GM21381 (cell line): ENCODE measurements around the gene MAGIX.

Experiments used
- ATAC-seq: cut with Tn5 transposase; IDR thresholded peaks from one replicate; pipeline ENCODE4 v1.9.1; 2021; ENCODE audit warnings: mild to moderate bottlenecking, moderate library complexity; ENCODE audit not compliant: unreplicated experiment

Gene MAGIX

DNA sequence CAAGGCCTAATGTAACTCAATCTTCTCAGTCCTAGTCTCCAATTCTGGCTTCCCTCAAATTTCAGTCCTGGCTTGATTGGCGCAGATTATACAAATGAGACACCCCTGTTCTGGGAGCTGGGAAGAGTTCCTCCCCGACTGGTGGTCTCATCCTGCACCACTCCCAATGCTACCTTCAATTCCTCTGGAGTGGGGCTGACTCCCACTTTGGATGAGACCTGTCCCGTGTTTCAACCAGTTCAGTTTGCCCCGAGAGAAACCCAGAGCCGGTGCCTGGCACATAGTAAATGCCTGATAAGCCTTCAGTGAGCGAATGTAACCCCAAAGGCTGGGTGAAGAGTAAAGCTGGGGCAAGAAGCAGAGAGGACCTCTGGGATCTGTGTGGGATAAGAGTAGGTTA lies 41.5 kb downstream of the MAGIX start:
- ATAC-seq, result no peak

DNA sequence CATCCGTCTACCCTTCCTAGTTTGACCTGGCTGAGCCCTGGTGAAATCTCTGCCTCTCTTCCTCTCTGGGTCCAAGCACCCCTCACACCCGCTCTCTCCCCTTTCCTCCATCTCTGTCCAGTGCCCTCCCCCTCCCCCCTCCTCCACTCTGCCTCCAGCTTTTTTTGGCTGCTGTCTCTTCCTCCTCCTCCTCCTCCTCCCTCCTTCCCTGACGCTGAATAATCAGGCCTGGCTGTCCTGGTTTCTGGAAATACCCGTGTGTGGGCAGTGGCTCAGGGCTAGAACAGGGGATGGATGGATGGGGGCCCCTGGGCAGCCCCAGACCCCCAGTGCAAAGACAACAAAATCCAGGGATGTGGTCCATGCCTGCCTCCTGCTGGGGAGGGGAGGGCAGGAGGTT lies 42.2 kb downstream of the MAGIX start:
- ATAC-seq, result no peak

DNA sequence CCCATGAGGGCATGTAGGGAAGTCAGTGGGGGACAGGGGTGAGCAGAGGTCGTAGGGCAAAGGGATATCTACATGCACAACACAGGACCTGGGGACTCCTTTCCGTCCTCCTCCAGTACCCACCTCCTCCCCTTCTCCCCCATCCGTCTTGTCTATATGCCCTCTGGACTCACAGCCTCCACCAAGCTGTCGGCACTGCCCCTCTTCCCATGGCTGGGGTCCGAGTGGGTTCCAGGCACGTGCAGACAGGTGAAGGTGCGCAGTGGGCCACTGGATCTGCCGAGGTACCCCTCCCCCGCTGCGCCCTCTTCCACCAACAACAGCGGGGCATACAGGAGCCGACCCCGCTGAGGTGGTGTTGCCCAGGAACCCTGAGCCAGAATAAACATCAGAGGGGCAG lies 42.9 kb downstream of the MAGIX start:
- no peak for ATAC-seq

DNA sequence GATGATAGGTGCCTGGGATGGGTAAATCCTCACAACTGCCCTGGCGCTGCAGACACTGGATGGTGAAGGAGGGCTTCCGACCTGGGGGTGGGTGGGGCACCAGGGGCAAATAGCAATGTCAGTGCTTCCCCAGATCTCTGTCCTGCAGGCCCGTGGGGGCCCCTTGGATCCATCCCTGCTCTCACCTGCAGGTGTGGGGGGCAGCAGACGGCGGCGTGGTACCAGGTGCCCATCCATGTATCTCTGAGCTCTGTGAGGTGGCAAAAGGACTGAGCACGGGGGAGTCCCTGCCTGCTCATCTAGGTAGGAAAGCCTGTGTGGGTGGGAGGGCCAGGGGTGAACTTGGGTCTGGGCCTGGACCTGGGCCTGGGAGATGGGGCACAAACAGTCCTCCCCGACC lies 44.0 kb downstream of the MAGIX start:
- no peak for ATAC-seq

DNA sequence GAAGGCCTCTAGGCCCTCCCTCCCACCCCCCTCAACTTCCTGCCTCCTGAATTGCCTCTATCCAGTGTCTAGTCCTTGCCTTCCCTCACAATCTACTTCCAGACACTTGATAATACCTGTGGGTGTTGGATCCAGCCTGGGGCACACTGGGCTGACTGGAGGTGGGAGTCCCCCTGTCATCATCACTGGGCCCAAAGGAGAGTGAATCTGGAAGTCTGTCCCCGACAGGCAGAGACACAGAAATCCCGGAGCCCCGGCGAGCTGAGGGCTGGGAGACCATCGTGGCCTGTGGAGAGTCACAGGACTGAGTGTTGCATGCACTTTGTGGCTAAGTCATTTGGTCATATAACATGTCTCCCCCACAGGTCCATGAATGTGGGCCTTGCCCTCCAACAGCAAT lies 45.8 kb downstream of the MAGIX start:
- ATAC-seq, result no peak

DNA sequence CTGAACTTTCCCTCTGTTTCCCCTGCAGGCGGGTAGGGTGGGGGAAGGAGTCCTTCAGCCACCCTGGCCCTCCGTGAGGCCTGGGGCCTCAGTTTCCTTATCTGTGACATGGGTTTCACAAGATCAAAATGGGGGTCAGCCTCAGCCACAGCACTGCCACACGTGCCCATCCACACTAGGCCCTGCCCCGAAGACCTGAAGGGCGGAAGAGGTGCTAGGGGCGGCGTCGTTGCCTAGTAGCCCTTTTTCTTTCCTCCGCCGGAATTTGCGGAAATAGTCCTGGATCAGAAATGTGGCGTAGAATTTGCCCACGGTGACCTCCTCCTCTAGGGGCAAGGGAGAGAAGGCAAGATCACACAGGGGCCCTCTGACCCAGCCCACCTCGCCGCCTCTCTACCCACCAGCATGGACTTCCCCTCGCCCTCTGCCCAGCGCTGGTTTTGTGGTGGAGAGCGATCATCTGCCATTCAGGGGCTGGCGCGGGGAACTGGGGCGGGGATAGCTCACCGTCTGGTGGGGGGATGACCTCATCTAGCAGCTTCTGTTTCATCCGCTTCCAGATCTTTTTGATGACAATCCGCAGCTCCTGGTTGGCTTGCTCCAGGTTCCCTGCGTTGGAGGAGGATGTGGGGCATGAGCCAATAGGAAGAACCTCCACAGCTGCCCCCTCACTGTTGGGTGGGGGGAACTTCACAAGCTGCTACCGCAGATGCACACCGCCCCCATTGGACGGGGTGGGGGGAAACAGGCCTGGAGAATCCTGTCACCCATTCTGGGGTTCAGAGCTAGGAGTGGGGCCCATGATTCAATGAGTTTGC lies 47.1 kb downstream of the MAGIX start:
- ATAC-seq, result no peak

DNA sequence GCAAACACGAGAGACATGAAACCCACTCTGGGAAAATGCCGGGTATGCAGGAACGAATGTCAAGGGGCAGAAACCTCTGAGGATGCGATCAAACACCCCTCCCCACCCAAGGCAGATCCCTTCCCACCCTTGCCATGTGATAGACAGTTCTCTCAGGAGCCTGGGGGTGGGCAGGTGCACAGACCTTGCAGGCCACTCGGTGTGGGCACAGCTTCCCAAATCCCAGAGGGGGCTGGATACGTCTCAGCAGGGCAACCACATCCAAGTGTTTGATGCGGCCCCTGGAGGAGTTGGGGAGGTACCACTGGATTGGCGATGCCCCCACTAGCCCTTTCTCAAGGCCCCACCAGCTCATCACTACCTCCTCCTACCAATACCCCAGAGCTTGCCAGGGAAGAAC lies 47.8 kb downstream of the MAGIX start:
- ATAC-seq, result no peak

DNA sequence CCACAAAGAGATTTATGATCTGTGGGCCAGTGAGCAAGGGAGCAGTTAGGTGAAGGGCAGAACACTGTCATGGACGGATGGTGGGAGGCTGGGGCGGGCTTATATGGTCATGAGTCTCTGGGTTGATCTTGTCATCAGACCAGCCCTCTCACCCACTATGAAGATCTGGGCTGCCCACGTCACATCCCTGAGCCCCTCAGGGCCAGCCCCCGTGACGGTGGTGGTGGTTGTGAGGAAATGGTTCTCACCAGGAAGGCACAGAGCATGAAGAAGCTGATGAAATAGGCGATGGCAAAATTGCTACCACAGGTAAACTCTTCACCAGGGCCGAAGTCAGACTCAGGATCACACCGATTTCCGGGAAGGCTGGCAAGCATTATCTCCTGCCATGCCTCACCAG lies 48.5 kb downstream of the MAGIX start:
- ATAC-seq, result no peak

DNA sequence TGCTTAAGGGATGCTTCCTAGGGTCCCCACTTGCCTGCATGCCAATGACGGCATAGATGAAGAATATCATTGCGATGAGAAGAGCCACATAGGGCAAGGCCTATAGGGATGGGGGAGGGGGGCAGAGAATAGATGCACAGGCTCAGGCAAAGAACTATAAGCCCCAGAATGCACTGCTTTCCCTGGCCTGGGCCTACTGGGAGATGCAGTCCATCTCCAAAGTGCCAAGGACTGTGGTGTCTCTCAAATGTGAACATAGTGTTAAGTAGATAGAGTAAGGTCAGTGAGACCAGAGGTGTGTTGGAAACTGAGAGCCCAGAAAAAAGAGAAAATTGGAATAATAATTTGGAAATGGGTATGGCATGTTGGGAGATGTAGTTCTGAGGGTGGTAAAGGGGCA lies 49.7 kb downstream of the MAGIX start:
- ATAC-seq, result no peak

DNA sequence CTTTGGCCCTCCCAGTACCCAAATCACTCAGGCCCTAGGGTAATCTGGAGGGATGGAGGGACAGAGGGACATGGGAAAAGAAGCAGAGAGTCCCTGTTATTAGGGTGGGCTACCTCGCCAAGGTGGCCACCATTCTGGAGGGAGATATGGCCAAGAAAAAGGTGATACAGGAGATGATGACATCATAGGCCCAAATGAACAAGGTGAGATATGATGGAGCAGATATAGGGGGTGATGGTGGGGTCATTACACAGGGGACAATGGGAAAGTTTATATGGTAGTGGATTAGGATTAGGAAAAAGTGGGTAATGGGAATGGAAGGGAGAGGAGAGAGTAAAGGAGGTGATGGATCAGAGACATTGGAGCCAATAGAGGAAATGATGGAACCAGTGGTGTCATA lies 50.3 kb downstream of the MAGIX start:
- no peak for ATAC-seq

DNA sequence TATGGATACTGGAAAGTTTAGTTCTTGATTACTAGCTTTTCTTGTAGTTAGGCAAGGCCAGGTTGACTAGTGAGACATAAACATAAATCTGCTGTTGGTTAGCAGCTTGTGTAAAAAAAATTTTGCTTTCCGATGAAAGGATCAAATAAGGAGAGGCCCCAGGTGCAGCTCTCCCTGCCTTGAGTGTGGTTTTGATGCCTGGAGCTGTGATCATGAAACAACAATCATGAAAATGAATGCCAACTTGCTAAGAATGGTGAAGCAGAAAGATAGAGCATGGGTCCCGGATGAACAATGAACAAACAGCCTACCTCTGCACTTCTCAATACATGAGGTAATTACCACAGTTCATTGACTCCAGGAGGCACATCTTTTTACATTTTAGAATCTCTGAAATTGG lies 51.9 kb downstream of the MAGIX start:
- no peak for ATAC-seq

DNA sequence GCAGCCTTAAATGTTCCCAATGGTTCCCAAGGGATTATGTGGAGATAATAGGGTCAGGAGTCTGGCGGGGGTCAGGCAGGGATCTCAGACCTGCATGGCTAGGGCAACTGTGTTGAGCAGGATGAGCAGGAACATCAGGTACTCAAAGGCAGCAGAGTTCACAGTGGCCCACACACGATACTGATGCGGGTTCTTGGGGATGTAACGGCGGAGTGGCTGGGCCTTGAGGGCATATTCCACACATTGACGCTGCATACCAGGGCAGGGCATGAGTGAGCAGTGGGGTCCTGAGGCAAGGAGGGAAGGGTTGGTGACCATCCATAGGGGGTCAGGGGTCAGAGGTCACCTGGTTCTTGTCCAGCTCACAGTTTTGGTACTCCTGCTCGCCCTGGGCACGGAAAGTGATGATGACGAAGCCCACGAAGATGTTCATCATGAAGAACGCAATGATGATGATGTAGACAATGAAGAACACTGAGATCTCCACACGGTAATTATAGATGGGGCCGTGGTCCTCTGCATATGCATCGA lies 52.5 kb downstream of the MAGIX start:
- ATAC-seq, result no peak
